Esophagus muscularis mucosa (tissue), 3 donors: ENCODE data around the gene ITPKB.

Experiments used
- POLR2A ChIP-seq: fragments of 450-650 bp; IDR thresholded peaks from one replicate; pipeline ENCODE4 v1.6.1; 2017; ENCODE audit warnings: antibody characterized with exemption, moderate library complexity, mild to moderate bottlenecking, low read depth
- TF ChIP-seq, protein P1 (sequence below), 3 experiments: fragments of 200-600 bp in 2 of 3; fragments of 450-650 bp in 1 of 3; sonication (generic) in 2 of 3; IDR thresholded peaks; one replicate each; pipeline ENCODE4 v1.5.1; 2017 to 2019; ENCODE audit warnings: antibody characterized with exemption in 3 of 3, mild to moderate bottlenecking in 2 of 3, moderate library complexity in 1 of 3

DNA sequence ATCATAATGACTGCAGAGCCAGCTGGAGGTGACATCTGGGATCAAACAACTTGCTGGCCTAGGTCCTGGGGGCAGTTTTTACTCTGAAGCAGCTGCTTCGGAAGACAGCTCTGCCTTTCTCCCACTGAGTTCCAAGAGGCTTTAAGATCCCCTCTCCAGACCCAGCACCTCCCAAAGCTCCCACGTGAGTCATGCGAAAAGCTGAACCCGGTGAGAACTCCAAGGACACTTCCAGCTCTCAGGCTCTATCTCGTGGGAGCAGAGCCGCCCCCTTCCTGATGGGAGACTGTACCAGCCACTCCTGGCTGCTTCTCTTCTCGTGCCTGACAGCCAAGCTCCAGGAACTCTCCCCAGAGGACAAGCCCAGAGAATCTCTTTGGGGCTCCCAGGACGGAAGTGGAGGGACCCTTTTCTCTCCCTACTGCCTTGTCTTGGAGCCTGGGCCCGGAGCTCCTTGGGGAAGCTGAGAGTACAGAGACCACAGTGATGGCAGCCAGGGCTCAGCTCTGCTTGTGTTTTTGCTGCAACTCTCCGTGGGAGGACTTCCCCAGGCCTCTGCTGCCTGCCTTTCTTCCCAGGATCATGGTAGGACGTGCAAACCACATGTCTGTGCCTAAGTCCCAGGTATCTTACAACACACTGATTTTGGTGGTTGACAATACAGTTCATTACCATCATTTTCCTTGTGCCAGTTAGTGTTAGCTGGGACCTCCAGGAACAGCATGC is 149.9 kb downstream of the ITPKB start:
- TF ChIP-seq, protein P1, sequence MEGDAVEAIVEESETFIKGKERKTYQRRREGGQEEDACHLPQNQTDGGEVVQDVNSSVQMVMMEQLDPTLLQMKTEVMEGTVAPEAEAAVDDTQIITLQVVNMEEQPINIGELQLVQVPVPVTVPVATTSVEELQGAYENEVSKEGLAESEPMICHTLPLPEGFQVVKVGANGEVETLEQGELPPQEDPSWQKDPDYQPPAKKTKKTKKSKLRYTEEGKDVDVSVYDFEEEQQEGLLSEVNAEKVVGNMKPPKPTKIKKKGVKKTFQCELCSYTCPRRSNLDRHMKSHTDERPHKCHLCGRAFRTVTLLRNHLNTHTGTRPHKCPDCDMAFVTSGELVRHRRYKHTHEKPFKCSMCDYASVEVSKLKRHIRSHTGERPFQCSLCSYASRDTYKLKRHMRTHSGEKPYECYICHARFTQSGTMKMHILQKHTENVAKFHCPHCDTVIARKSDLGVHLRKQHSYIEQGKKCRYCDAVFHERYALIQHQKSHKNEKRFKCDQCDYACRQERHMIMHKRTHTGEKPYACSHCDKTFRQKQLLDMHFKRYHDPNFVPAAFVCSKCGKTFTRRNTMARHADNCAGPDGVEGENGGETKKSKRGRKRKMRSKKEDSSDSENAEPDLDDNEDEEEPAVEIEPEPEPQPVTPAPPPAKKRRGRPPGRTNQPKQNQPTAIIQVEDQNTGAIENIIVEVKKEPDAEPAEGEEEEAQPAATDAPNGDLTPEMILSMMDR (IDR thresholded peaks at IDR 0.05), result no peak
- TF ChIP-seq POLR2A, result no peak
